Neural progenitor cell (in vitro differentiated cells): ENCODE data around the gene EPX.

Experiments used
- CTCF ChIP-seq: fragments of 200-600 bp; sonication (generic); IDR thresholded peaks from 2 replicates; pipeline ENCODE4 v1.5.1; 2017; ENCODE audit warnings: antibody characterized with exemption, mild to moderate bottlenecking
- EZH2 ChIP-seq: fragments of 200-600 bp; sonication (generic); IDR thresholded peaks from 2 replicates; pipeline ENCODE4 v1.6.1; 2017; ENCODE audit warnings: antibody characterized with exemption, mild to moderate bottlenecking, moderate library complexity

GRCh38 chr17:58170622-58171021 is 21.9 kb upstream of the EPX start:
- TF ChIP-seq CTCF (no peak), EZH2 (no peak)
